DOHH2 (cell line): Measurements from ENCODE around the gene MLXIPL.

Experiments used
- EZH2phosphoT487 ChIP-seq: fragments of 200-600 bp; sonication (generic); IDR thresholded peaks from 2 replicates; pipeline ENCODE4 v1.6.1; 2017; ENCODE audit warnings: borderline replicate concordance, mild to moderate bottlenecking, antibody characterized with exemption, low read length, moderate library complexity, mixed read lengths
- TF ChIP-seq, protein P1 (sequence below): fragments of 200-600 bp; sonication (generic); IDR thresholded peaks from one replicate; pipeline ENCODE4 v1.5.1; 2014; ENCODE audit warnings: antibody characterized with exemption, mild to moderate bottlenecking, low read depth, low read length; ENCODE audit not compliant: poor library complexity, severe bottlenecking

DNA sequence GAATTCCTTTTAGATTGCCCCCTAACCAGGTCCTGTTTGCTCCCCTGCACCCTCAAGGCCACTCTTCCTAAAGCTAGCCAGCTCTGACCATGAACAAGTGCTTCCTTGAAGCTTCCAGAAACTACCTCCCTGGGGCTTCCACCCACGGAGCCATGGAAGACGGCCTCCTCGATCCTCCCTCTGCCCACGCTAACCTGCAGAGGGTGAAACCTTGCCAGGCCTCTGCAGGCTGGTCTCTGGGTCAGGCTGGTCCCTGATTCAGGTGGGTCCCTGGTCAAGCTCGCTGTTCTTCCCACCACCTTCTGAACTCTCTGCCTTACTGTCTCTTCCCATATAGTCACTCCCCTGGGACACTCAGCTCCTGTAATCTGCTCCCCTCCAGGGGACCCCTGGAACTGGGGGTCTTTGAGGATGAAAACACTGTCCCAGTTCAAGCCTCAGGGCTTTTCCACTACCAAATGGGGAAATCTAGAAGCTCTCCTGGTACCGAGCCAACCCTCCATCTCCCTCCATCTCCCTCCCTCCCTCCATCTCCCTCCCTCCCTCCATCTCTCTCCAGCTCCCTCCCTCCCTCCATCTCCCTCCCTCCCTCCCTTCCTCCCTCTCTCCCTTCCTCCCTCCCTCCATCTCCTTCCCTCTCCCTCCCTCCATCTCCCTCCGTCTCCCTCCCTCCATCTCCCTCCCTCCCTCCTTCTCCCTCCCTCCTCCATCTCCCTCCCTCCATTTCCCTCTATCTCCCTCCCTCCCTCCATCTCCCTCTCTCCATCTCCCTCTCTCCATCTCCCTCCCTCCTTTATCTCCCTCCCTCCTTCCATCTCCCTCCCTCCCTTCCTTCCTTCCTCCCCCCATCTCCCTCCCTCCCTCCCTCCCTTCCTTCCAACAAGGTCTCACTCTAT lies 2.9 kb downstream of the MLXIPL start:
- TF ChIP-seq, protein P1, sequence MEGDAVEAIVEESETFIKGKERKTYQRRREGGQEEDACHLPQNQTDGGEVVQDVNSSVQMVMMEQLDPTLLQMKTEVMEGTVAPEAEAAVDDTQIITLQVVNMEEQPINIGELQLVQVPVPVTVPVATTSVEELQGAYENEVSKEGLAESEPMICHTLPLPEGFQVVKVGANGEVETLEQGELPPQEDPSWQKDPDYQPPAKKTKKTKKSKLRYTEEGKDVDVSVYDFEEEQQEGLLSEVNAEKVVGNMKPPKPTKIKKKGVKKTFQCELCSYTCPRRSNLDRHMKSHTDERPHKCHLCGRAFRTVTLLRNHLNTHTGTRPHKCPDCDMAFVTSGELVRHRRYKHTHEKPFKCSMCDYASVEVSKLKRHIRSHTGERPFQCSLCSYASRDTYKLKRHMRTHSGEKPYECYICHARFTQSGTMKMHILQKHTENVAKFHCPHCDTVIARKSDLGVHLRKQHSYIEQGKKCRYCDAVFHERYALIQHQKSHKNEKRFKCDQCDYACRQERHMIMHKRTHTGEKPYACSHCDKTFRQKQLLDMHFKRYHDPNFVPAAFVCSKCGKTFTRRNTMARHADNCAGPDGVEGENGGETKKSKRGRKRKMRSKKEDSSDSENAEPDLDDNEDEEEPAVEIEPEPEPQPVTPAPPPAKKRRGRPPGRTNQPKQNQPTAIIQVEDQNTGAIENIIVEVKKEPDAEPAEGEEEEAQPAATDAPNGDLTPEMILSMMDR: no peak
- no peak for TF ChIP-seq EZH2phosphoT487
